Measurements from ENCODE around the gene KRT3.

DNA sequence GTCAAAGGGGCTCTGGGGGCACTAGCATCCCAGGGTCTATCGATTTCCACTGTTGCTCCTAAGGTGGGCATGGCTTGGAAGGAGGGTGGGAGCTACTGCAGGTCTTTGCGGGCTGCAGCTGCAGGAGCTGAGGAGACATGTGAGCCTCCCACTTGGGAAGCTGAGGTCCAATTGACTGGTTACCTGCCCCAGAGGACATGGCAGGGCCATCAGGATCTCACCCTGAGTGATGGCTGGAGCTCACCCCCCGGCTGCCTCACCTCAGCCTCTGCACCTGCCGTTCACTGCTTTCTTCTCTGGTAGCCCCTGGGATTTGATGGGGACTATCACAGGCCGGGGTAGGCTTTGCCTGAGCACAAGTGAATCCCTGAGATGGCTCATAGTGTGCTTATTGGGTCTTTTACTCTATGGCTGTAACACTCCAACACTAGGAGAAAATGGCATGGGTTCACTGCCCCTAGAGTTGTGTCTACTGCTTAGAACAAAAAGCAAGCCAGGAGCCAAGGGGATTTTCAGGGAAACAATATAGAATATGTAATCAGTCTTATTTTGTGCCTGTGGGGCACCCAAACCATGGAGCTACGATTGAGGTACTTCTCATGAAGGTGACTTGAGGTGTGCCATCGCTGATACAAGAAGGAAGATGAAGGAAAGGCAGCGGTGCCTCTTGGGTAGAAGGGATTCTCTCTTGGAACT, 21.2 kb upstream of the KRT3 start:
- TF ChIP-seq, protein P1, sequence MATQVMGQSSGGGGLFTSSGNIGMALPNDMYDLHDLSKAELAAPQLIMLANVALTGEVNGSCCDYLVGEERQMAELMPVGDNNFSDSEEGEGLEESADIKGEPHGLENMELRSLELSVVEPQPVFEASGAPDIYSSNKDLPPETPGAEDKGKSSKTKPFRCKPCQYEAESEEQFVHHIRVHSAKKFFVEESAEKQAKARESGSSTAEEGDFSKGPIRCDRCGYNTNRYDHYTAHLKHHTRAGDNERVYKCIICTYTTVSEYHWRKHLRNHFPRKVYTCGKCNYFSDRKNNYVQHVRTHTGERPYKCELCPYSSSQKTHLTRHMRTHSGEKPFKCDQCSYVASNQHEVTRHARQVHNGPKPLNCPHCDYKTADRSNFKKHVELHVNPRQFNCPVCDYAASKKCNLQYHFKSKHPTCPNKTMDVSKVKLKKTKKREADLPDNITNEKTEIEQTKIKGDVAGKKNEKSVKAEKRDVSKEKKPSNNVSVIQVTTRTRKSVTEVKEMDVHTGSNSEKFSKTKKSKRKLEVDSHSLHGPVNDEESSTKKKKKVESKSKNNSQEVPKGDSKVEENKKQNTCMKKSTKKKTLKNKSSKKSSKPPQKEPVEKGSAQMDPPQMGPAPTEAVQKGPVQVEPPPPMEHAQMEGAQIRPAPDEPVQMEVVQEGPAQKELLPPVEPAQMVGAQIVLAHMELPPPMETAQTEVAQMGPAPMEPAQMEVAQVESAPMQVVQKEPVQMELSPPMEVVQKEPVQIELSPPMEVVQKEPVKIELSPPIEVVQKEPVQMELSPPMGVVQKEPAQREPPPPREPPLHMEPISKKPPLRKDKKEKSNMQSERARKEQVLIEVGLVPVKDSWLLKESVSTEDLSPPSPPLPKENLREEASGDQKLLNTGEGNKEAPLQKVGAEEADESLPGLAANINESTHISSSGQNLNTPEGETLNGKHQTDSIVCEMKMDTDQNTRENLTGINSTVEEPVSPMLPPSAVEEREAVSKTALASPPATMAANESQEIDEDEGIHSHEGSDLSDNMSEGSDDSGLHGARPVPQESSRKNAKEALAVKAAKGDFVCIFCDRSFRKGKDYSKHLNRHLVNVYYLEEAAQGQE (IDR thresholded peaks at IDR 0.05; ENCODE audit: low read depth) = no peak
- no peak for TF ChIP-seq EP300 (IDR thresholded peaks at IDR 0.05; ENCODE audit: borderline replicate concordance)
- TF ChIP-seq NFIC (IDR thresholded peaks at IDR 0.05) = no peak
- no peak for TF ChIP-seq RAD21 (IDR thresholded peaks at IDR 0.05; ENCODE audit: low read depth)
- TF ChIP-seq YY1 (IDR thresholded peaks at IDR 0.05; ENCODE audit: low read depth) = no peak
- no peak for TF ChIP-seq TAF1 (IDR thresholded peaks at IDR 0.05; ENCODE audit: low read depth)
- no peak for TF ChIP-seq FOXM1 (IDR thresholded peaks at IDR 0.05; ENCODE audit: borderline replicate concordance, low read depth)
- TF ChIP-seq, protein P2, sequence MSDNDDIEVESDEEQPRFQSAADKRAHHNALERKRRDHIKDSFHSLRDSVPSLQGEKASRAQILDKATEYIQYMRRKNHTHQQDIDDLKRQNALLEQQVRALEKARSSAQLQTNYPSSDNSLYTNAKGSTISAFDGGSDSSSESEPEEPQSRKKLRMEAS (IDR thresholded peaks at IDR 0.05) = no peak
- no peak for TF ChIP-seq CEBPB (IDR thresholded peaks at IDR 0.05)
- no peak for TF ChIP-seq ZBTB7A (IDR thresholded peaks at IDR 0.05; ENCODE audit: low read depth)
- TF ChIP-seq, protein P3, sequence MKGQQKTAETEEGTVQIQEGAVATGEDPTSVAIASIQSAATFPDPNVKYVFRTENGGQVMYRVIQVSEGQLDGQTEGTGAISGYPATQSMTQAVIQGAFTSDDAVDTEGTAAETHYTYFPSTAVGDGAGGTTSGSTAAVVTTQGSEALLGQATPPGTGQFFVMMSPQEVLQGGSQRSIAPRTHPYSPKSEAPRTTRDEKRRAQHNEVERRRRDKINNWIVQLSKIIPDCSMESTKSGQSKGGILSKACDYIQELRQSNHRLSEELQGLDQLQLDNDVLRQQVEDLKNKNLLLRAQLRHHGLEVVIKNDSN (IDR thresholded peaks at IDR 0.05) = no peak
- TF ChIP-seq CREB1 (IDR thresholded peaks at IDR 0.05; ENCODE audit: low read depth) = no peak
- TF ChIP-seq EGR1 (IDR thresholded peaks at IDR 0.05) = no peak

Data from Ishikawa (cell line).